ENCODE measurements around the gene TAS1R1. TPM values are rescaled to one million over a fixed set of nuclear protein-coding genes. Genes with fewer than 3 reads are reported as not detected.

Gene TAS1R1
- total and polyA plus RNA-seq, 2 experiments from 2014 or later, result 0.19 TPM; not detected in 1

- no peak overlapping the region for H3K4me3 Mint-ChIP-seq
These were observed 45.2 kb upstream of the TAS1R1 start for GRCh38 chr1:6509919-6510291.

More at GRCh38 chr1:6509919-6510291, 45.2 kb upstream of the TAS1R1 start:
- Histone ChIP-seq H2AFZ (no peak overlapping the region), H3F3A (replicated peaks; ENCODE audit: low read depth) (no peaks in the 10 kb centered on the region), H3K27me3 (ENCODE audit: insufficient read depth) (no peaks in the 10 kb centered on the region), H3K4me2 (no peak overlapping the region), H3K79me2 (replicated peaks; ENCODE audit: insufficient read depth) (no peaks in the 10 kb centered on the region), H3K27ac (ENCODE audit: low read depth) (no peak overlapping the region), H4K20me1 (replicated peaks; ENCODE audit: insufficient read depth) (no peaks in the 10 kb centered on the region), H3K4me1 (ENCODE audit: insufficient read depth) (no peaks in the 10 kb centered on the region), H3K36me3 (ENCODE audit: insufficient read depth) (no peaks in the 10 kb centered on the region), H3K4me3 (no peak overlapping the region), H3K9me2 (ENCODE audit: insufficient read depth) (no peaks in the 10 kb centered on the region)
- DNase-seq (ENCODE audit: low spot score) (no peak), ATAC-seq (no peak)
- Mint-ChIP-seq H3K27me3 (ENCODE audit: insufficient read depth, low read depth, poor library complexity) (peaks cover 8% of the 10 kb centered on the region), H3K27ac (no peak overlapping the region), H3K9me3 (no peaks in the 10 kb centered on the region), H3K36me3 (ENCODE audit: low read depth) (no peaks in the 10 kb centered on the region), H3K4me1 (0 out of 3 replicates have a peak, but pooled peaks cover 5% of the 10 kb centered on the region)
- no peak for TF ChIP-seq POLR2AphosphoS5 (IDR thresholded peaks at IDR 0.05; ENCODE audit: low read depth)
- no peak for TF ChIP-seq ZNF331 (CRISPR knock-in tag; IDR thresholded peaks at IDR 0.05; ENCODE audit: low read depth)
- no peak for TF ChIP-seq ZNF462 (CRISPR knock-in tag; IDR thresholded peaks at IDR 0.05)
- TF ChIP-seq ETS1 (IDR thresholded peaks at IDR 0.05), result no peak
- TF ChIP-seq NANOG (IDR thresholded peaks at IDR 0.05; ENCODE audit: borderline replicate concordance), result no peak
- TF ChIP-seq EZH2 (IDR thresholded peaks at IDR 0.05; ENCODE audit: low read depth, unreplicated experiment), result no peak
- no peak for TF ChIP-seq CREB1 (CRISPR knock-in tag; IDR thresholded peaks at IDR 0.05; ENCODE audit: low read depth)
- no peak for TF ChIP-seq STAT1 (IDR thresholded peaks at IDR 0.05; ENCODE audit: unreplicated experiment)
- no peak for TF ChIP-seq EZH2phosphoT487 (IDR thresholded peaks at IDR 0.05; ENCODE audit: unreplicated experiment)
- no peak for TF ChIP-seq JUNB (IDR thresholded peaks at IDR 0.05; ENCODE audit: unreplicated experiment)
- TF ChIP-seq REST (IDR thresholded peaks at IDR 0.05; ENCODE audit: unreplicated experiment), result no peak
